Measurements from ENCODE around the gene ADAMTS2.

DNA sequence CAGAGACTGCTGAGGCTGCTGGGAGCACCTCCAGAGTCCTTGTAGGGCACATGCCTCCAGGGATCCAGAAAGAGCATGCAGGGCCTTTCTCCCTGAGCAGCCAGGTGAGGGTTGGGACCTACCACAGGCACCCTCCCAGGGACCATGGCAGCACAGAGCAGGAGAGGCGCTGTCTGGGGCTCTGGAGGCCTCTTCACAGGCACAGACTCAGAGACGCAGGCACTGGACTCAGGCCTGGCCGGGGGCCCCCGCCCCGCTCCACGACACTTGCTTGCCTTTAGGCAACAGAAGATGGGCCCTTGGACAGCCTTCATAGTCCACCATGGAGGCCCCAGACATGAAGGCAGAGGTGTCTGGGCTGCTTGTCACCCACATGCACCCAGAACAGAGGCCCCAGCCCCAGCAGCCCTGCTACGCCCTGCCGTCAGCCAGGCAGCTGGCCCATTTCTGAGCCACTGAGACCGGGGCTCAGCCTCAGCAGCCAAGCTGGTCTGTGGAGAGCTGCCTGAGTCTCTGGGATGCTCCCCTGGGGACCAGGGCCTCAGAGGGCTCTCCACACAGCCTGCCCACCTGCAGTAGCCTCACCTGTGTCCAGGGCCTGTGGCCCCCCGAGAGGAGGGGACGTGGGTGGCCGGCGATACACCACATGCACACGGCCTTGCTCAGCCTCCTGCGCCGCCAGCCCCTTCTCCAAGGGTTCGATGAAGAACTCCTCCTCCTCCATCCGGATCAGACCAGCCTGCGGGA lies 72.8 kb downstream of the ADAMTS2 start:
- no peak for TF ChIP-seq EZH2 (IDR thresholded peaks at IDR 0.05; ENCODE audit: borderline replicate concordance, low read length)
- TF ChIP-seq, protein P1, sequence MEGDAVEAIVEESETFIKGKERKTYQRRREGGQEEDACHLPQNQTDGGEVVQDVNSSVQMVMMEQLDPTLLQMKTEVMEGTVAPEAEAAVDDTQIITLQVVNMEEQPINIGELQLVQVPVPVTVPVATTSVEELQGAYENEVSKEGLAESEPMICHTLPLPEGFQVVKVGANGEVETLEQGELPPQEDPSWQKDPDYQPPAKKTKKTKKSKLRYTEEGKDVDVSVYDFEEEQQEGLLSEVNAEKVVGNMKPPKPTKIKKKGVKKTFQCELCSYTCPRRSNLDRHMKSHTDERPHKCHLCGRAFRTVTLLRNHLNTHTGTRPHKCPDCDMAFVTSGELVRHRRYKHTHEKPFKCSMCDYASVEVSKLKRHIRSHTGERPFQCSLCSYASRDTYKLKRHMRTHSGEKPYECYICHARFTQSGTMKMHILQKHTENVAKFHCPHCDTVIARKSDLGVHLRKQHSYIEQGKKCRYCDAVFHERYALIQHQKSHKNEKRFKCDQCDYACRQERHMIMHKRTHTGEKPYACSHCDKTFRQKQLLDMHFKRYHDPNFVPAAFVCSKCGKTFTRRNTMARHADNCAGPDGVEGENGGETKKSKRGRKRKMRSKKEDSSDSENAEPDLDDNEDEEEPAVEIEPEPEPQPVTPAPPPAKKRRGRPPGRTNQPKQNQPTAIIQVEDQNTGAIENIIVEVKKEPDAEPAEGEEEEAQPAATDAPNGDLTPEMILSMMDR (IDR thresholded peaks at IDR 0.05; ENCODE audit: low read length): no peak

Measured in OCI-LY1 (cell line).